ENCODE measurements around the gene TBC1D21.

TBC1D21 gene

DNA sequence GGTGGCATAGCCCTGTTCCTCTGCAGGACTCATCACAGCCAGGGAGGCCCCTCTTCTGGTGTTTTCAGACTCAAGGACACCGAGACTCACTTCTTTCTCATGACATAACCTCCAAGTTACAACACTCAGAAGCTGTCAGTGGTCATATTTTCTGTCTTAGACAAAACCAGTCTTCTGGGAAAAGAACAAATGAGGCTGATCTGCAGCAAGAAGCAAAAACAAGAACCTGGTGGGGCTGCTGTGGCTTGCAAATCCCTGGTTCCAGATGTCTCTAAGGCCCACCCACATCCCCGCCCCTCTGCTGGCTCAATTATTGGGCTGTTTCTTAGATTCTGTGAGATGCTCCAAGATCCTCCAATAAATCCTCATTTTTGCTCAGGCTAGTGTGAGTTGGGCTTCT is 36.3 kb downstream of the TBC1D21 start:
- DNase-seq, result no peak

DNA sequence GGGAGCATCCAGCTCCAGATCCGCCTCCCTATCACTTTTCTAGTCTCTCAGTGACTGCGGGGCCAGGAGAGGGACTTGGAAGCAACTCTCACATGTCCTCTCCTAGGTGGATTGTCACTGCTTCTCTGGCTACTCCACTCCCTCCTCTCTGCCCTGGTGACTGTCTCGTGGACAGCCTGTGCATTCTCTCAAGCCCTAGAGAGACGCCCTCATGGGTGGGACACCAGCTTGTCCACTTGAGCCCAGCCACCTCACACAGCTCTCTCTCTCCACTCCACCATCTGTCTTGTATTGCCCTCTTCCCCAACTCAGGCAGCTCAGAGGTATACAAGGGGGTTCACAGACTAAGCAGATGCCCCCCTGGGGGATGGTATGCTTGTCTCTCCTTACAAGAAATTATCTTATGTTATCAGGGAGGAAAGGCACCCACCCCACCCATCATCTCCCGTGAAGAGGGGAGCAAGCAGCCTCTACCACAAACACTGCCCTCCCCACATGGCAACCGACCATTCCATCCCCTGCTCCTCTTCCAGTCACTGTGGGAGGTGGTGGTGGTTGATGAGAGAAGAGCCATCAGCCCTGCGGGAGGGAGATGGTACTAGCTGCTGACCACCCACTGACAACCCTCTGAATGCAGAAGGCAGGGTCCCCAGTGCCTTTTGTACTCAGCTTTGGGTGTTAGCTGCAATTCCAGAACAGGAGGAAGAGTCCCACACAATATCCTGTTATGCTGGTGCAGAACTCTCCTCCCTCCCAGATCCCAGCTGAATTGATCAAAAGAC is 37.3 kb downstream of the TBC1D21 start:
- DNase-seq, result no peak

DNA sequence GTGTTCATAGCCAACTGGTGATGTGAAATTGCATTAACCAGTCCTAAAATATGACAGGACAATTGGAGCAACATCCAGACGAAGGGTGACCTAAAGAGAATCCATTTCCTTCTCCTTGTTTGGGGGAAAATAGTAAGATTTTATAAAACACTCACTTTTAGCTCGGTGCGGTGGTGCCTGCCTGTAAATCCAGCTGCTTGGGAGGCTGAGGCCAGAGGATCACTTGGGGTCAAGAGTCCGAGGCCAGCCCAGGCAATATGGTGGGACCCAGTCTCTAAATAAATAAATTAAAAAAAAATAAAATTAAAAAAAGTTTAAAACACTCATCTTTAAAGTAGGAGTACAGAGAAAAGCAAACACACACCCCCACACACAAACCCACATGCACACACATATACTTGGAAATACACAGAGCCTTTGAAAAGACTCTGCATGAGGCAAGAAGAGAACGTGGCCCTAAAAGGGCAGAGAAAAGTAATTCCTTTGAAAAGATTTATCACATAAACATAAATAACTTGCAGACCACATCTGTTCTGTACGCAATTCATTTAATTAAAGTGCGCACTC is 38.7 kb downstream of the TBC1D21 start:
- no peak for DNase-seq

DNA sequence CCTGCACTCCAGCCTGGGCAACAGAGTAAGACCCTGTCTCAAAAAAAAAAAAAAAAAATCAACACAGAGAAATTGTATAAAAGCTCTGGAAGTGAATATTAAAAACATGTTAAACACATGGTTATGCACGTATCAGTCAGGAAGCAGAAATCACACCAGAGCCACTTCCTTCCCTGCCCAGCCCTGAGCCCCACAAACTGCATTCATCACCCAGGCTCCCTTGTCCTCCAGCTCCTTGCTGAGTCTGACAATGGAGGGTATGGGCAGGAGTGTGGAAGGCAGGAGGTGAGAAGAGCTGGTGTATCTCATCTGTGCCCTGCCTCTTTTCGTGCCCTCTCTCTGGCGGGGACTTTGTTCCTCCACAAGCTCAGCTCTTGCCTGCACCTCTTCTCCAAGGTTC is 40.8 kb downstream of the TBC1D21 start:
- DNase-seq, result no peak

DNA sequence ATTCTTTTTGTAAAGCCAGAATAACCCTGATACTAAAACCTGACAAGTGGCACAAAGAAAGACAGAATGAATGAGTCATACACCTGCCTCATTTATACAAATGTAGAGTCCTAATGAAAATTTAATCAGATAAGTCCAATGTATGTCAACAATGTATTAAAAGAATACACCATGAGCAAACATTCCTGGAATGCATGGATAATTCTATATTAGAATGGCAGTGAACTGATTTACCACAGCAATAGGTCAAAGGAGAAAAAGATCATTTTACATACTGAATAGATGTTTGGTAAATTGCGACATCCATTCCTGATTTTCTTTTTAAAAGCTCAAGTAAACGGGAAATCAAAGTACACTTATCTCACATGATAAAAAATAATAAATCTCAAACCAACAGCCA is 41.7 kb downstream of the TBC1D21 start:
- DNase-seq, result no peak

DNA sequence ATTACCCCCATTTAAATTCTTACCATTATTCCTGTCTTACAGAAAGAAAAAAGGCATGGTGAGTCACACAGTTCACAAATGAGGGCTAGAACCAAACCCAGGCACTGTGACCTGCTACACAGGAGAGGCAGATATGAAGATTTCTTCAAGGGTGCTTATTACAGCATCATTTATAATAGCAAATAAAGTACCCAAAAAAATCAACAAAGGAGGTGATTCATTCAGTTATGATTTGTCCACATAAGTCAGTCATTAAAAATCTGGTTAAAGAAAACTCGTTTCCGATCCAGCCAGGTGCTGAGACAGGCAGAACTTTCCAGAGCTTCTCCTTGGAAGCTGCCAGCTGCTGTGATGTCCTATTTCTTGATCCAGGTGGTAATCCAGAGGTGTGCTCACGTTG is 45.4 kb downstream of the TBC1D21 start:
- no peak for DNase-seq

DNA sequence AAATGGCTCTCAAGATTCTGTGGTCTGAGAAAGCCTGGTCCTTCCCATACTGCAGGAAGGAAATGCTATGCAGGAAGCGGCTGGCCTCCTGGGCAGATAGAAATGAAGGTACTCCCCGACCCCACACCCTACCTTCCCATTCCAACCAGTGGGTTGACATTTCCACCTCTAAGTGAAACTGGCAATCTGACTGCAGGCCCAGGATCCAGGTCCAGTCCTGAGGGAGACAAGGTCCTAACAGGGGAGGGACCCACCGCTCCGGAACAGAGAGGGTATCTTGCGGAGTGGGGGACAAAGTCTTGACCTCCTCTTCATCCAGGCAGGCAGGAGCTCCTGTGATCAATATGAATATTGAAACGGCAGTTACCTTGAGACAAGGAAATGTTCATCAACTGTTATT is 46.3 kb downstream of the TBC1D21 start:
- DNase-seq, result no peak

DNA sequence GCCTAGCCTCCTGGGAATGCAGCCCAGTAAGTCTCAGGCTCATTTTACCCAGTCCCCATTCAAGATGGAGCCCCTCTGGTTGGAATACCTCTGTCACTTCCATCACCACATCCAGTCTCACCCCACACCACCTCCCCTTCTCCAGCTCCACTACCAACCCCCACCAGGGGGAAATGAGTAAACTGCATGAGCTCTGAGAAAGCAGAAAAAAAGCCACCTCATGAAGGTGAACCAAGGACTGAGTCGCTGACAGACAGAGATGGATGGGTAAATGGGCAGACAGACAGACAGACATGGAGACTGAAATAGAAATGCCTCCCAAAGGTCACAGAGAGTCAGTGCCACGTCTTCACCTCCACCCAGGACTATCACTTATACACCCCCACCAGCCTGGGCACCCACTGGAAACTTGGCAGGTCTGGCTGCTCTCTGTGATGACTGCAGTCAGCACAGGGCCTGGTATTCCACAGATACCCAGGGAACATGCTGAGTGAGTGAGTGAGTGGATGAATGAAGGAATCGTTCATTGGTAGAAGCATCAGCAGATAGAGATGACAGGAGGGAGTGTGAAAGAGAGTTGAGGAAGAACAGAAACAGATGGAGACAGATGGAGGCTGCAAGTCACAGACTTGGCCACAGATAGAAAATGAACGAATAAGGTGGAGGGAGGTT is 48.0 kb downstream of the TBC1D21 start:
- DNase-seq, result no peak

DNA sequence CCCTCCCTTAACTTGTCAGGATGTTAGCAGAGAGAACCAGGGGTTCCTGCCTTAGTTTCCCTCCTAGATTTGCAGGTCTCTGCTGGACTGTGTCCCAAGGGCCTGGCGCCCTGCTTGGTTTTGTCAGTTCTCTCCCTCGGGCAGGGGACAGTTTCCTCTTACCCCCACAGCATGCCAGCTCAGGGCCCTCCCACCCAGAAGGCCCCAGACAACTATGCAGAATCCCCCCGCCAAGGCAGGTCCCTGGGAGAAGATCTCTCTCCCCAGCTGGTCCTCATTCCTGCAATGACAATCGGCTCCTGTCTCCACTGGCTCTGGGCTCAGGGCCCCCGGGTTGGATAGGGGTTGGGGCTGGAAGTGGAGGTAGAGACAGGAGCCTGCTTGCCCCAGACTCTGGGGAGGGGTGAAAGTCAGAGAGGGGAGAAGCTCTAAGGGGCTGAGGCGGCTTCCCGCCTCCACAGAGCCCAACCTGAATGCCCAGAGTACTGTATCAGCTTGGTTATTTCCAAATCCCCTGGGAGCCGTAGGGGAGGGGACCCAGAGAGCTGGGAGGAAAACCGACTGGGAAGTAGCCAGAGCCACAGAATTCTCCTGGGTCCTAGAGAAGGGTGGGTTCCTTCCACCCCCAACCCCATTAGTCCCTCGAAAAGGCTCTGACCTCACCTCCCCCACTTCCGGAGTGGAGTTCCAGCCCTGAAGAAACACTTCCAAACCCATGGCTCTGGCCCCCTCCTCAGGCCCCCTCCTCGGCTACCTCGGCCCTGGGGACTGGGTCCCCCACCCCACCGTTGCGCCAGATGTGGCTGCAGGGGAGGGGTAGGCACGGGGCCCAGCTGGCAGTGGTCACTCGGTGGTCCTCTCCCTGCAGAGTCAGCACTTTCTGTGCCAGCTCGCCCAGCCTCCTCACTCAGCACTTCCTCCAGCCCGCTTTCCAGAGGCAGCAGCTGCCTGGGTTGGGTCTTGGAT is 49.1 kb downstream of the TBC1D21 start:
- DNase-seq, result no peak

DNA sequence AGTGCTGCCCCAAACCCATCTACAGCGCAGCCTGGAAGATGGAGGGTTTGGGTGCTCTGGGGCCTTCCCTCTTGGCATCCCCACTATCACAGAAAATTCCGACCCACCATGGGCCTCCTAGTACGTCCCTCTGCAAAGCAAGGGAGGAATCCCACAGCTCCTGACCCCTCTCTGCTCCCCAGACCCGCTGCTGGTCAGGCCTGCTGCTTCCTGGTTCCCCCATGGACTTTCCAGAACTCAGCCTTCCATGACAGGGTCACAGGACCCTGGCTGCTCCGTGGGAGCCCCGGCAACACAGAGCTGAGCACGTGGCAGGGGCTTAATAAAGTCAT is 49.8 kb downstream of the TBC1D21 start:
- no peak for DNase-seq

DNA sequence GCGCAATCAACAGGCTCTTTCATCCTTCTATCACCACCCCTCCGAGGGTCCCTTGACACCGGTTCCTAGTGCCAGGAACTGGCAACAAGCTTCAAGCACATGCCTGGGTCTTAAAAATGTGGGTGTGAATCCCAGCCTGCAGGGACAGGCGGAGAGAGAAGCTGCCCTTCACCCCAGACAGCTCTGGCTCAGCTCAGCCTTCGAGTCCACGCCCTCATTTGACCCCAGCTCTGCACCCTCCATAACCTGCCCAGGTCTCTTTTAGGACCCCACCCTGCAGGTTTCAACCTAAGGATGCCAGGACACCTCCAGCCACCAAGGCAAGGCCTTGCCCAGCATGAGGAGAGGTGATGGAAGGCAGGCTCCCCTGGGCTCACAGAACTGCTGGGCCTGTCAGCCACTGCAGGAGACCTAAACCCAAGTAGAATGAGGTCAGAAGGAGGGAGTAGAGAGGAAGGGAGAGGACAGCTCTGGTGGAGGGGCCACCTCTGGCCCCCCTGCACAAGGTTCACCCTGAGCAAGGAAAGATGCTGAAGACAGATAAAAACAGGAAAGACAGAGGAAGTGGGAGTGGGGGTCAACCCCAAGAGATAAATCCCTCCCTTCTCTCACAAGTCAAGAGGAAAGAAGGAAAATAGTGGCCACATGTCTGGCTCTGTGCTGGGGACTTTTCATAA is 50.3 kb downstream of the TBC1D21 start:
- no peak for DNase-seq

DNA sequence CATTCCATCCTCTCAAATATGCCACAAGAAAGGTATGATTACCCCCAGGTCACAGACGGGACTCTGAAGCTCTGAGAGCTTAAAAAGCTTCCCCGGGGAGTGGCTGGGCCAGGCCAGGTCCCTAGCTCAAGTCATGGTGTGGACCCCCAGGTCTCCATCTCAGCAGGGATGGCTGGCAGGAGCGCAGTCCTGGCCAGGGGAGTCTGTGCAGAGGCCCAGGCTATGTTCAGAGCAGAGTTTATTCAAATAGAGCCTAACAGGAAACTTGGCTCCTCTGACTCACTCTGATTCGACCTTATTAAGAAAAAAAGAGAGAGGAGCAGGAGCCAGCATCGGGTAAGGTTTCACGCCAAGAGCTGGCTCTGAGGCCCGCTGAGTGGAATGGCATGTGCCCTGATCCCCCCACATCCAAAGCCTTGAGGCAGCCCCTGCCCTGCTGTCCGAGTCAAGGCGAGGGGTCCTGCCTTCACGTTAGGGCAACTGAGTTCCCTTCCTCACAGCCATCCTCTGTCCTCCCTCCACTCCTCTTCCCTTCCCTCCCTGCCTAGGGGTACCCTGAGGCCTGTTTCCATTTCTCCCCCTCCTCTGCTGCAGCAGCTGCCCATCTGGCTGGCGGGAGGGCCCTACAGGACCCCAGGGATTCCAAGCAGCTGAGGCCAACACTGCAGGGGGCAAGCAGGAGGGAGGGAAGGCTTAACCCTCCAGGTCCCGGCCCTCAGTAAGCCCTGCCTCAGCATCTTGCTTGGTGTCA is 51.0 kb downstream of the TBC1D21 start:
- no peak for DNase-seq

DNA sequence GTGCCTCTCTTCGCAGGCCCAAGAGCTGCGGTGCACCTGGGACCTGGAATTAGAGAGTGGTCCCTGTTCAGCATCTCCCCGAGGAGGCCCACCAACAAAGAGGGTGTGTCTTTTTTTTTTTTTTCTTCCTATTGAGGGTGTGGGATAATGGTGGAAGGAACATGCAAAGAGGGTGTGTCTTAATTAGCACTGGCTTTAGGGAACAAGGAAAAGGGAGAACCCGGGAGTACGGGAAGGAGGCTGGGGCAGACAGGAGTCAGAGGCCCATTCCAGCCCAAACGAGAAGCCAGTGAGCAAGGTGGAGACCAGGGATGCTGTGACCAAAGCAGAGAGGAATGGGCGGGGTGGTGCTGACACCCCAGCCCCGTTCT is 52.5 kb downstream of the TBC1D21 start:
- DNase-seq, result no peak

DNA sequence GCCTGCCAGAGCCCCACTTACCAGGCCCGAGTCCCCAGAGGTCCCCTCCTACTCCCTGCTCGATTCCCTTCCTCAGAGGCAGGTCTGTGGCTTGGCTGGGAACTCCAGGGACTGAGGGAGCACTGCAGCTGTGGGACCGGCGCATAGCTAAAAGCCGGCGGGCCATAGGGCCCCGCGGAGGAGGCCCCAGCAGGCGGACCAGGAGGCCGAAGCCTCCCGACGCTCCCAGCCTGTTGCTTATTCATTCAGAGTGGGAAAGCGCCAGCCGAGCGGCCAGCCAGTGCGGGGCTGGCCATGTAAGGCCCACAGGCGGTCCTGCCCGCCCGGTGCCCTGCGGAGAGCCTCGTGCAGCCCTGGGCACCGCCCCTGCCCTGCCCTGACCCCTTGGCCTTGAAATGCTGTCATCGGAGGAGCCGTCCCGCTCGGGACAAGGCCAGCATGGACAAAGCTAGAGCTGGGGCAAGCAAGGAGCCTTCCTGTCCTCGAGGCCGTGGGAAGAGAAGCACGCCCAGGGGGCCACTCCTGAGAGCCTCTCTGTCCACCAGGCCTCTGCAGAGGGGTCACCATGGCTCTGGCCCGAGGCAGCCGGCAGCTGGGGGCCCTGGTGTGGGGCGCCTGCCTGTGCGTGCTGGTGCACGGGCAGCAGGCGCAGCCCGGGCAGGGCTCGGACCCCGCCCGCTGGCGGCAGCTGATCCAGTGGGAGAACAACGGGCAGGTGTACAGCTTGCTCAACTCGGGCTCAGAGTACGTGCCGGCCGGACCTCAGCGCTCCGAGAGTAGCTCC is 53.0 kb downstream of the TBC1D21 start, which contains the start of gene LOXL1:
Gene LOXL1 (plus strand): TSS at position 244 of the 784 bp plus-strand sequence. CDS start 322 bp downstream, at position 566.
- DNase-seq, result no peak

DNA sequence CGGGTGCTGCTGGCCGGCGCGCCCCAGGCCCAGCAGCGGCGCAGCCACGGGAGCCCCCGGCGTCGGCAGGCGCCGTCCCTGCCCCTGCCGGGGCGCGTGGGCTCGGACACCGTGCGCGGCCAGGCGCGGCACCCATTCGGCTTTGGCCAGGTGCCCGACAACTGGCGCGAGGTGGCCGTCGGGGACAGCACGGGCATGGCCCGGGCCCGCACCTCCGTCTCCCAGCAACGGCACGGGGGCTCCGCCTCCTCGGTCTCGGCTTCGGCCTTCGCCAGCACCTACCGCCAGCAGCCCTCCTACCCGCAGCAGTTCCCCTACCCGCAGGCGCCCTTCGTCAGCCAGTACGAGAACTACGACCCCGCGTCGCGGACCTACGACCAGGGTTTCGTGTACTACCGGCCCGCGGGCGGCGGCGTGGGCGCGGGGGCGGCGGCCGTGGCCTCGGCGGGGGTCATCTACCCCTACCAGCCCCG is 53.7 kb downstream of the TBC1D21 start:
- peak; percentile 24 for DNase-seq

DNA sequence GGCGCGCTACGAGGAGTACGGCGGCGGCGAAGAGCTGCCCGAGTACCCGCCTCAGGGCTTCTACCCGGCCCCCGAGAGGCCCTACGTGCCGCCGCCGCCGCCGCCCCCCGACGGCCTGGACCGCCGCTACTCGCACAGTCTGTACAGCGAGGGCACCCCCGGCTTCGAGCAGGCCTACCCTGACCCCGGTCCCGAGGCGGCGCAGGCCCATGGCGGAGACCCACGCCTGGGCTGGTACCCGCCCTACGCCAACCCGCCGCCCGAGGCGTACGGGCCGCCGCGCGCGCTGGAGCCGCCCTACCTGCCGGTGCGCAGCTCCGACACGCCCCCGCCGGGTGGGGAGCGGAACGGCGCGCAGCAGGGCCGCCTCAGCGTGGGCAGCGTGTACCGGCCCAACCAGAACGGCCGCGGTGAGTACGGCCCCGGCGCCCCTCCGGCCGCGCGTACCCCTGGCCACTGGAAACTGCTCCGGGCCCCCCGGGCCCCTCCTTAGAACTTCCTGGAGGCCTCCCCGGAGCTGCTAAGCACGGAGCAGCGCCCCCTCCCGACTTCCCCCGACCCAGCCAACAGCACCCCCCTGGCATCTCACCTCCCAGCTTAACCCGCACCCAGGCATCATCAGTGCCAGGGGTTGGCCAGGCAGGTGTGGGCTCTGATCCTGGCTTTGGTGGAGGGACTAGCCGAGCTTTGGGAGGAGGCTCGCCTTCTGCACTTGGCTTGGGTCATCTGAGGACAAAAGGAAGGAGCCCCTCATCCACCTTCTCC is 54.3 kb downstream of the TBC1D21 start:
- peak; percentile 70 for DNase-seq

DNA sequence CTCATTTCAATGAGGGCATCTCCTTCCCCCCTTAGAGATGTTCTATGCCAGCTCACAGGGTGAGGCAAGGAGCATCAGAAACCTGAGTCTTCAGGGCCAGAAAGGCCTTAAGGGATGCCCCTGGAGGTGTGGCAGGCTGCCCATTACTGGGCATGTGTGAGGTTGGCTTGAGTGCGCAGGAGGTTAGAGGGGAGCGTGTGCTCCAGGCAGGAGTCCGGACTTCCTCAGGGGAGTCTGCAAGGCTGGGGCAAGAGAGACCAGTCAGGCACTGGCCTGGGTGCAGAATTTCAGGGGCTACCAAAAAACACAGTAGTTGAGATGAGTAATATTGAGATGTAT is 54.8 kb downstream of the TBC1D21 start:
- DNase-seq, result no peak

DNA sequence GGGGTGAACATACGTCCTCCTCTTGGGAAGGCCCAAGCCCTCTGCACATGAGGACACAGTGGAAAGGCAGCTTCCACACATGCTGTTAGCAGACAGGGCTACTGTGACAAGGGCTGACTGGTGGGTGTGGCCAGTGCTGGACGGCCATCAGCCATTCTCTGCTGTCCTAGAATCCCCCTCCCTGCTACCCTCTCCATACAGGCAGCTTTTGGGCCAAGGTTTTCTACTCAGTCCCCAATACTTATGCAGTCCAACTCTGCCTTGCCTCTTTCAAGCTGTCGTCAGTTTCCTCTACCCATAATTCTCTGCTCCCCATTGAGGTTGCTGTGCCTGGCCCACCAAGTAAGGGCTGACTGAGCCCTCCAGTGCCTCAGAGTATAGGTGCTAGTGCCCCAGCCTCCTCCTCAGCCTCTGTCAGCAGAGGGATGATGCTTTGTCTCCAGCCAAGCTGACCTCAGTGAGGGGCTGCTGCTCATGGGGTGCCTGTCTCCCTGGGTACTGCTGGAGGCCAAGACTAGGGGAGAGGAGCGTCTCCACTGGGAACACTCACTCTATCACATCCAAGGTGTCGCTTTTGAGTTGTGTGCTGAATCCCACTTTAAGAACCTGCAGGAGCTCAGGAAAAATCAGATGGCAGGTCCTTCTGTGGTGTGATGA is 55.7 kb downstream of the TBC1D21 start:
- no peak for DNase-seq

DNA sequence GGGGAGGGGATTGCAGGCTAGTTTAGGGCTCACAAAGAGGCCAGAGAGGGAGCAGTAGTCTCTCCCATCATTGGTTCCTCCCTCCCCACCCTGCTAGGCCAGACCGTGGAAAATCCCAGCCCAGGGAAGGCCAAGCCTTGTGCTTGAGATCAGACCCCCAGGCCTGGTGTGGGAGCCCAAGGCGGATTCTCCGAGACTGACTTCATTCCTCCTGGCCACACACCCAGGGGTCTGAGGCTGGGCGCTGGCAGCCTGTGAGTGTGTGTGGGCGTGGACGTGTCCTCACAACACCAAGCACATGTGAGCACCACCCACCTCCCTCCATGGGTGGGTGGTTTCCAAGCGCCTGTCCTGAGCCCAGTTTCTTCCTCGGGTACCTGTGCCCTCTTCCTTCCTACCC is 57.0 kb downstream of the TBC1D21 start:
- DNase-seq, result no peak
